Thoracic aorta (tissue), 2 donors: Measurements from ENCODE around the gene HSPB2. TPM values are rescaled to one million over a fixed set of nuclear protein-coding genes. Genes with fewer than 3 reads are reported as not detected.
"Not testable (repeated sequence)": the region's sequence is repeated elsewhere in the genome, so short reads cannot be mapped to it uniquely, and the experiment has no call there.

Source experiments
- ATAC-seq: fragments of 150-250 bp; one replicate; pipeline ENCODE4 v1.8.0; 2017; ENCODE audit warnings: low read depth; ENCODE audit not compliant: insufficient number of reproducible peaks, low FRiP score
- DNase-seq: peaks from one replicate; pipeline ENCODE4 v3.0.0-alpha.2; 2020; ENCODE audit warnings: low spot score
- H3K27ac ChIP-seq, 2 donors: fragments of 200-600 bp; sonication (generic); 1 replicate in 1 of 2; 2 replicates in 1 of 2; pipeline ENCODE4 v1.5.1; 2016; ENCODE audit warnings: mild to moderate bottlenecking in 2 of 2, moderate library complexity in 2 of 2
- H3K27me3 ChIP-seq: fragments of 200-600 bp; sonication (generic); replicated peaks from 2 replicates; pipeline ENCODE4 v1.6.0; 2016; ENCODE audit warnings: mild to moderate bottlenecking; ENCODE audit not compliant: insufficient read depth
- H3K36me3 ChIP-seq: fragments of 200-600 bp; sonication (generic); one replicate; pipeline ENCODE4 v1.5.1; 2016
- H3K4me1 ChIP-seq, 2 donors: fragments of 200-600 bp; sonication (generic); 1 replicate in 1 of 2; 2 replicates in 1 of 2; pipeline versions ENCODE4 v1.5.1 to v1.6.0; 2016; ENCODE audit warnings: low read depth in 2 of 2, mild to moderate bottlenecking in 1 of 2; ENCODE audit not compliant: control insufficient read depth in 1 of 2
- H3K4me3 ChIP-seq: fragments of 200-600 bp; sonication (generic); 2 replicates; pipeline ENCODE4 v1.5.1; 2016; ENCODE audit warnings: mild to moderate bottlenecking
- H3K9me3 ChIP-seq: fragments of 200-600 bp; sonication (generic); 2 replicates; pipeline ENCODE4 v1.5.1; 2016
- CTCF ChIP-seq: fragments of 200-600 bp; sonication (generic); IDR thresholded peaks from one replicate; pipeline ENCODE4 v1.5.1; 2019; ENCODE audit warnings: antibody characterized with exemption
- total RNA-seq, 2 donors: library from RNA; depleted of rRNA; stranded (reverse); fragments of >200 nt; gene quantifications; one replicate each; pipeline versions ENCODE4 v1.1.0 to v1.2.3, GENCODE V29; 2016

Gene HSPB2
- total RNA-seq, 2 donors from 2014 or later: 2.2 to 3.1 TPM

- Histone ChIP-seq H3K27me3 (no peaks in the 10 kb centered on the region), H3K4me1 (peaks cover 4 to 19% of the 10 kb centered on the region in 2 donors), H3K4me3 (peak overlapping the region; percentile 74), H3K9me3 (no peaks in the 10 kb centered on the region), H3K27ac (peak overlapping the region; percentile 94 to 96), H3K36me3 (no peaks in the 10 kb centered on the region)
- TF ChIP-seq CTCF: no peak
- DNase-seq (no peak), ATAC-seq (no peak)
Observed at GRCh38 chr11:111878385-111878848, 34.1 kb upstream of the HSPB2 start.

- Histone ChIP-seq H3K27me3 (no peaks in the 10 kb centered on the region), H3K36me3 (no peaks in the 10 kb centered on the region), H3K27ac (peak within 1 kb of the TSS; percentile 94 to 96), H3K4me3 (peak within 1 kb of the TSS; percentile 74), H3K4me1 (peaks cover 4 to 19% of the 10 kb centered on the region in 2 donors), H3K9me3 (no peaks in the 10 kb centered on the region)
- peak; percentile 93 for DNase-seq
- ATAC-seq: peak; percentile 98
- TF ChIP-seq CTCF: peak; percentile 97
Observed at GRCh38 chr11:111878849-111879636, 33.5 kb upstream of the HSPB2 start, which contains the start of the genes CFAP68 and FDXACB1. Gene CFAP68, plus strand, starts transcription at chr11:111879541. Its CDS starts 20 bp downstream, at chr11:111879561. Gene FDXACB1, minus strand, starts transcription at chr11:111879165. Its CDS starts 33 bp downstream, at chr11:111879132.

GRCh38 chr11:111879637-111879960 is 32.9 kb upstream of the HSPB2 start:
- TF ChIP-seq CTCF: no peak
- no peak for DNase-seq
- H3K27ac ChIP-seq: peak overlapping the region; percentile 94 to 96
- peak overlapping the region; percentile 74 for H3K4me3 ChIP-seq
- H3K27me3 ChIP-seq: no peaks in the 10 kb centered on the region
- H3K9me3 ChIP-seq: no peaks in the 10 kb centered on the region
- no peak for ATAC-seq
- H3K4me1 ChIP-seq: peaks cover 4 to 19% of the 10 kb centered on the region in 2 donors
- no peaks in the 10 kb centered on the region for H3K36me3 ChIP-seq

- Histone ChIP-seq H3K4me3 (no peak overlapping the region), H3K9me3 (no peaks in the 10 kb centered on the region), H3K4me1 (peaks cover 4 to 19% of the 10 kb centered on the region in 2 donors), H3K27me3 (no peaks in the 10 kb centered on the region), H3K27ac (no peak overlapping the region), H3K36me3 (no peaks in the 10 kb centered on the region)
- DNase-seq: no peak
- TF ChIP-seq CTCF: no peak
- ATAC-seq: no peak
Observed at GRCh38 chr11:111882202-111882601, 30.3 kb upstream of the HSPB2 start.

GRCh38 chr11:111885053-111885452 is 27.5 kb upstream of the HSPB2 start:
- not testable (repeated sequence) for H3K27me3 ChIP-seq, H3K36me3 ChIP-seq, H3K9me3 ChIP-seq, H3K4me1 ChIP-seq, DNase-seq, H3K4me3 ChIP-seq, H3K27ac ChIP-seq, ATAC-seq
